Hematopoietic multipotent progenitor cell treated with erythropoietin and hydrocortisone succinate and interleukin-3 and kit ligand, for 17 days (in vitro differentiated cells): ENCODE measurements around the gene TRIM61.
"Not testable (repeated sequence)": the region's sequence is repeated elsewhere in the genome, so short reads cannot be mapped to it uniquely, and the experiment has no call there.

Source experiments
- DNase-seq: peaks from one replicate; pipeline ENCODE4 v3.0.0-alpha.2; 2015; ENCODE audit warnings: low spot score

Gene TRIM61

GRCh38 chr4:164956766-164957643 lies 20.5 kb downstream of the TRIM61 start:
- no peak for DNase-seq

- no peak for DNase-seq
Observed at GRCh38 chr4:164955107-164955805, 22.2 kb downstream of the TRIM61 start.

- no peak for DNase-seq
Observed at GRCh38 chr4:164952551-164952950, 24.9 kb downstream of the TRIM61 start.

GRCh38 chr4:164949448-164950143 lies 27.9 kb downstream of the TRIM61 start:
- DNase-seq = no peak

- DNase-seq = no peak
Observed at GRCh38 chr4:164948975-164949374, 28.5 kb downstream of the TRIM61 start.

GRCh38 chr4:164948006-164948405 lies 29.5 kb downstream of the TRIM61 start:
- not testable (repeated sequence) for DNase-seq

GRCh38 chr4:164946810-164947209 lies 30.6 kb downstream of the TRIM61 start:
- DNase-seq = no peak

GRCh38 chr4:164945146-164945545 lies 32.3 kb downstream of the TRIM61 start:
- DNase-seq = no peak

- DNase-seq = no peak
Observed at GRCh38 chr4:164943192-164943591, 34.3 kb downstream of the TRIM61 start.

- peak; percentile 5 for DNase-seq
Observed at GRCh38 chr4:164937576-164938270, 39.7 kb downstream of the TRIM61 start.

- not testable (repeated sequence) for DNase-seq
Observed at GRCh38 chr4:164935865-164936606, 41.4 kb downstream of the TRIM61 start.

GRCh38 chr4:164935363-164935762 lies 42.1 kb downstream of the TRIM61 start:
- no peak for DNase-seq

- no peak for DNase-seq
Observed at GRCh38 chr4:164933244-164933643, 44.2 kb downstream of the TRIM61 start.

GRCh38 chr4:164931551-164932324 lies 45.7 kb downstream of the TRIM61 start:
- no peak for DNase-seq

GRCh38 chr4:164930647-164931046 lies 46.8 kb downstream of the TRIM61 start:
- DNase-seq = no peak

GRCh38 chr4:164927101-164927500 lies 50.4 kb downstream of the TRIM61 start:
- DNase-seq = not testable (repeated sequence)

GRCh38 chr4:164926301-164926700 lies 51.2 kb downstream of the TRIM61 start:
- no peak for DNase-seq

- no peak for DNase-seq
Observed at GRCh38 chr4:164924670-164925238, 52.7 kb downstream of the TRIM61 start.

- no peak for DNase-seq
Observed at GRCh38 chr4:164918956-164919355, 58.5 kb downstream of the TRIM61 start.
